ENCODE data around the gene ISM2. TPM values are rescaled to one million over a fixed set of nuclear protein-coding genes. Genes with fewer than 3 reads are reported as not detected.
"Not testable (repeated sequence)": the region's sequence is repeated elsewhere in the genome, so short reads cannot be mapped to it uniquely, and the experiment has no call there.

The ISM2 gene
- total RNA-seq (1 to 10 TPM in 1 of 4 donors, under 1 TPM in 2, not detected in 1; 0.33 to 1.1 (median 0.36) TPM), polyA plus RNA-seq (under 1 TPM in 1 of 3 donors, not detected in 2; 0.45 TPM)

GRCh38 chr14:77498120-77498979 lies at the start of gene ISM2:
TSS of gene ISM2 (minus strand) at chr14:77498816. CDS start at chr14:77498793, 23 bp downstream.
- intact Hi-C loops (cut with DNase I): no loop called here
- peak within 1 kb of the TSS; percentile 11 to 55 (median 46) for H3K4me3 ChIP-seq
- TF ChIP-seq POLR2AphosphoS5 (IDR thresholded peaks at IDR 0.05) (no peak), EP300 (IDR thresholded peaks at IDR 0.05) (no peak), POLR2A (IDR thresholded peaks at IDR 0.05) (no peak), CTCF (IDR thresholded peaks at IDR 0.05) (no peak)
- peaks cover 0 to 3% (median under 1%) of the 10 kb centered on the region in 4 donors for H3K9me3 ChIP-seq
- peak; percentile 61 for DNase-seq
- peaks cover 18 to 37% (median 26%) of the 10 kb centered on the region in 3 donors for H3K27me3 ChIP-seq
- peaks cover 0 to 17% (median 16%) of the 10 kb centered on the region in 4 donors for H3K4me1 ChIP-seq
- H3K27ac ChIP-seq: no peak within 1 kb of the TSS
- 2% methylated on average over 104 of the region's 104 CpGs for WGBS, 2 donors
- H3K36me3 ChIP-seq: no peaks in the 10 kb centered on the region

GRCh38 chr14:77547512-77548180 lies 49.0 kb upstream of the ISM2 start:
- WGBS, 2 donors: 91 to 95% methylated on average over 8 of the region's 8 CpGs
- Histone ChIP-seq H3K27ac (no peak overlapping the region), H3K4me3 (no peak overlapping the region), H3K9me3 (no peaks in the 10 kb centered on the region), H3K4me1 (peaks cover 0 to 17% (median 13%) of the 10 kb centered on the region in 4 donors), H3K27me3 (no peaks in the 10 kb centered on the region), H3K36me3 (peaks cover 0 to 37% (median 5%) of the 10 kb centered on the region in 4 donors)
- TF ChIP-seq POLR2A (IDR thresholded peaks at IDR 0.05) (no peak), POLR2AphosphoS5 (IDR thresholded peaks at IDR 0.05) (no peak), CTCF (IDR thresholded peaks at IDR 0.05) (no peak), EP300 (IDR thresholded peaks at IDR 0.05) (no peak)
- no peak for DNase-seq
- intact Hi-C loops (cut with DNase I): no loop called here

- DNase-seq; H3K27ac ChIP-seq; H3K4me3 ChIP-seq; H3K9me3 ChIP-seq; H3K27me3 ChIP-seq; intact Hi-C loops (cut with DNase I): not testable (repeated sequence)
- H3K36me3 ChIP-seq: peaks cover 0 to 26% (median 3%) of the 10 kb centered on the region in 4 donors
- WGBS, 2 donors: 96 to 98% methylated on average over 11 of the region's 11 CpGs
- peaks cover 0 to 31% (median 22%) of the 10 kb centered on the region in 4 donors for H3K4me1 ChIP-seq
These were observed 46.6 kb upstream of the ISM2 start for GRCh38 chr14:77545171-77545570.

GRCh38 chr14:77544571-77544970 lies 46.0 kb upstream of the ISM2 start:
- WGBS, 2 donors: 95 to 96% methylated on average over 2 of the region's 2 CpGs
- no peaks in the 10 kb centered on the region for H3K27me3 ChIP-seq
- intact Hi-C loops (cut with DNase I): no loop called here
- TF ChIP-seq POLR2AphosphoS5 (IDR thresholded peaks at IDR 0.05) (no peak), EP300 (IDR thresholded peaks at IDR 0.05) (no peak), POLR2A (IDR thresholded peaks at IDR 0.05) (no peak), CTCF (IDR thresholded peaks at IDR 0.05) (no peak)
- H3K36me3 ChIP-seq: peaks cover 0 to 21% (median 3%) of the 10 kb centered on the region in 4 donors
- H3K9me3 ChIP-seq: no peaks in the 10 kb centered on the region
- DNase-seq: no peak
- no peak overlapping the region for H3K4me3 ChIP-seq
- no peak overlapping the region for H3K27ac ChIP-seq
- peaks cover 0 to 31% (median 22%) of the 10 kb centered on the region in 4 donors for H3K4me1 ChIP-seq

All from sigmoid colon (tissue), 7 donors.